ENCODE measurements around the gene MYH1.

DNA sequence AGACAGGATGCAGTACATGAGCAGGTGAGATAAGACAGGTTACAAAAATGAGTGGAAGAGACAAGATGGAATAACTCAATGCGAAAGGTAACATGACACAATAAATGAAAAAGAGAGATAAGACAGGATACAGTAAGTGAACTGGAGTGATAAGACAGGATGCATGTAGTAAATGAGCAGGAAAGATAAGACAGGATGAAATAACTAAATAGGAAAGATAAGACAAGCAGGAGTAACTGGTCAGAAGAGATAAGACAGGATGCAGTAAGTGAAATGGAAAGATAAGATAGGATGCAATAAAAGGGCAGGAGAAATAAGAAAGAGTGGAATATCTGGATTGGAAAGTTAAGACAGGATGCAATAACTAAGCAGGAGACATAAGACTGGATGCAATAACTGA lies 40.6 kb downstream of the MYH1 start:
- TF ChIP-seq CTCF (IDR thresholded peaks at IDR 0.05) (no peak), POLR2A (IDR thresholded peaks at IDR 0.05) (no peak), EP300 (IDR thresholded peaks at IDR 0.05) (no peak)

Data from tibial nerve (tissue), 4 donors.